HepG2 (cell line): ENCODE measurements around the gene CYP46A1. TPM values are rescaled to one million over a fixed set of nuclear protein-coding genes. Genes with fewer than 3 reads are reported as not detected.
A peak's percentile ranks its signal among the peaks of the same experiment; 100 is the strongest.

Source experiments
- ATAC-seq: fragments of 200-7000 bp; cut with Tn5 transposase; 3 replicates; pipeline ENCODE4 v1.9.1; 2020; ENCODE audit warnings: mild to moderate bottlenecking, moderate library complexity
- BruUV-seq: library from RNA; stranded (reverse); fragments of 400-500 nt; replicated peaks from 2 replicates; lab custom pipeline; 2021; lab: Mats Ljungman, UMichigan
- CTCF ChIA-PET: fragments of 300-600 bp; formaldehyde crosslinking; extraction: SDS; loops from one replicate; lab custom pipeline; 2021; ENCODE audit warnings: low total read pairs, inconsistent platforms, low intra/inter-chr PET ratio; lab: Yijun Ruan, JAX
- POLR2A ChIA-PET: fragments of 350-600 bp; sonication (Branson Sonifier 250); formaldehyde crosslinking; loops from one replicate; lab custom pipeline; 2020; ENCODE audit warnings: antibody characterized with exemption, inconsistent platforms; lab: Yijun Ruan, JAX
- DNase-seq: peaks from one replicate; pipeline ENCODE4 v3.0.0-alpha.2; 2015; ENCODE audit warnings: low spot score
- FAIRE-seq: peaks from 3 replicates; lab custom pipeline; 2011; peaks lifted over from hg19 to GRCh38; lab: Jason Lieb, UNC
- H2AFZ ChIP-seq: one replicate; pipeline ENCODE4 v1.6.1; 2011; ENCODE audit warnings: low read length, inconsistent platforms
- H3K27ac ChIP-seq: fragments of 300-600 bp; 3 replicates; pipeline ENCODE4 v1.8.0; 2011; ENCODE audit warnings: mixed run types, mild to moderate bottlenecking, mixed read lengths, low read length, inconsistent platforms; ENCODE audit not compliant: insufficient read depth; ENCODE audit errors: extremely low read length
- H3K27me3 ChIP-seq, 2 experiments: fragments of 200-600 bp in 1 of 2; 2 replicates in 1 of 2; 3 replicates in 1 of 2; pipeline versions ENCODE4 v1.6.0 to v1.8.0; 2011; ENCODE audit warnings: low read length in 2 of 2, mild to moderate bottlenecking in 2 of 2, moderate library complexity in 2 of 2, inconsistent platforms in 1 of 2; ENCODE audit not compliant: insufficient read depth in 2 of 2, control insufficient read depth in 1 of 2
- H3K36me3 ChIP-seq, 2 experiments: fragments of 200-600 bp in 1 of 2; replicated peaks in 1 of 2; 2 replicates in 1 of 2; 3 replicates in 1 of 2; pipeline versions ENCODE4 v1.5.1 to v1.8.0; 2011; ENCODE audit warnings: low read length in 2 of 2, inconsistent platforms in 1 of 2; ENCODE audit not compliant: insufficient read depth in 2 of 2, control insufficient read depth in 1 of 2
- H3K4me1 ChIP-seq: 2 replicates; pipeline ENCODE4 v1.5.1; 2012; ENCODE audit warnings: low read length, inconsistent platforms; ENCODE audit not compliant: insufficient read depth
- H3K4me2 ChIP-seq: 2 replicates; pipeline ENCODE4 v1.6.0; 2011; ENCODE audit warnings: low read depth, low read length, inconsistent platforms
- H3K4me3 ChIP-seq, 3 experiments: fragments of 200-600 bp in 1 of 3; sonication (generic), shearing (Covaris generic) in 1 of 3; replicated peaks in 1 of 3; 2 replicates each; pipeline ENCODE4 v1.5.1; 2011 to 2016; ENCODE audit warnings: low read length in 3 of 3, inconsistent platforms in 2 of 3, low read depth in 2 of 3, mild to moderate bottlenecking in 2 of 3, control low read depth in 1 of 3, mixed read lengths in 1 of 3; ENCODE audit not compliant: insufficient read depth in 1 of 3
- H3K79me2 ChIP-seq: one replicate; pipeline ENCODE4 v1.6.1; 2011; ENCODE audit warnings: low read length, inconsistent platforms; ENCODE audit not compliant: insufficient read depth
- H3K9ac ChIP-seq: 2 replicates; pipeline ENCODE4 v1.6.0; 2011; ENCODE audit warnings: mild to moderate bottlenecking, low read depth, low read length, inconsistent platforms; ENCODE audit not compliant: insufficient read depth
- H3K9me3 ChIP-seq: 2 replicates; pipeline ENCODE4 v1.5.1; 2012; ENCODE audit warnings: mild to moderate bottlenecking, low read length
- H4K20me1 ChIP-seq: 2 replicates; pipeline ENCODE4 v1.6.0; 2011; ENCODE audit warnings: inconsistent platforms, mild to moderate bottlenecking, low read length, moderate library complexity; ENCODE audit not compliant: insufficient read depth
- CSRNP2 ChIP-seq: sonication (generic); formaldehyde crosslinking; conservative IDR thresholded peaks from 2 replicates; pipeline ENCODE4 v1.8.0; 2022; ENCODE audit warnings: low read depth, missing genetic modification reagents
- DNMT3B ChIP-seq: conservative IDR thresholded peaks from 2 replicates; pipeline ENCODE4 v1.6.1; 2016; ENCODE audit warnings: missing biosample characterization, control low read depth
- MEIS1 ChIP-seq: sonication (generic); formaldehyde crosslinking; IDR thresholded peaks from 2 replicates; pipeline ENCODE4 v1.9.0; 2021; ENCODE audit warnings: mild to moderate bottlenecking, missing genetic modification reagents, moderate library complexity, borderline replicate concordance
- NBN ChIP-seq: fragments of 450-650 bp; conservative IDR thresholded peaks from 2 replicates; pipeline ENCODE4 v1.6.1; 2017
- NFE2 ChIP-seq: sonication (generic); formaldehyde crosslinking; IDR thresholded peaks from 2 replicates; pipeline ENCODE4 v1.4.0; 2020; ENCODE audit warnings: missing genetic modification reagents
- PAWR ChIP-seq: sonication (generic); formaldehyde crosslinking; IDR thresholded peaks from 2 replicates; pipeline ENCODE4 v1.4.0; 2020; ENCODE audit warnings: missing genetic modification reagents, mild to moderate bottlenecking, borderline replicate concordance
- SOX6 ChIP-seq, 2 experiments: fragments of 450-650 bp in 1 of 2; sonication (generic) in 1 of 2; formaldehyde crosslinking in 1 of 2; IDR thresholded peaks; 2 replicates each; pipeline versions ENCODE4 v1.4.0 to v1.6.1; 2017 to 2020; ENCODE audit warnings: antibody characterized with exemption in 1 of 2, mild to moderate bottlenecking in 1 of 2, missing genetic modification reagents in 1 of 2
- TFAP4 ChIP-seq: sonication (generic); IDR thresholded peaks from 2 replicates; pipeline ENCODE4 v1.6.1; 2016; ENCODE audit warnings: low read depth, borderline replicate concordance
- TGIF2 ChIP-seq: IDR thresholded peaks from 2 replicates; pipeline ENCODE4 v1.6.1; 2016; ENCODE audit warnings: control low read depth, missing compliant biosample characterization
- ZFX ChIP-seq: sonication (generic); formaldehyde crosslinking; IDR thresholded peaks from 2 replicates; pipeline ENCODE4 v1.4.0; 2020; ENCODE audit warnings: mild to moderate bottlenecking, low read depth, missing genetic modification reagents, moderate library complexity
- ZNF704 ChIP-seq: sonication (generic); formaldehyde crosslinking; IDR thresholded peaks from 2 replicates; pipeline ENCODE4 v1.8.1; 2023; ENCODE audit warnings: mild to moderate bottlenecking, inconsistent platforms, moderate library complexity, missing genetic modification reagents, borderline replicate concordance
- ZNF784 ChIP-seq: sonication (generic); formaldehyde crosslinking; IDR thresholded peaks from 2 replicates; pipeline ENCODE4 v1.5.1; 2020; ENCODE audit warnings: missing genetic modification reagents, mild to moderate bottlenecking, borderline replicate concordance
- ZSCAN22 ChIP-seq: sonication (generic); formaldehyde crosslinking; IDR thresholded peaks from 2 replicates; pipeline ENCODE4 v1.4.0; 2020; ENCODE audit warnings: mild to moderate bottlenecking, missing genetic modification reagents
- WGBS: methylation state at CpG from one replicate; pipeline ENCODE4 v1.1.6; 2017; ENCODE audit warnings: low lambda C conversion rate; 5-methylcytosine and 5-hydroxymethylcytosine counted together
- in situ Hi-C: cut with HindIII; loops from 2 replicates; pipeline ENCODE4 v1.10.0; 2017; ENCODE audit warnings: low pct_unique_long_range_greater_than_20kb; ENCODE audit not compliant: extremely low pct_ligation_motif_present
- intact Hi-C: fragments of 100-400 bp; cut with micrococcal nuclease; formaldehyde crosslinking; loops from one replicate; pipeline ENCODE4 v1.10.0; 2022; ENCODE audit not compliant: unreplicated experiment
- polyA plus RNA-seq, 8 experiments: library from polyadenylated mRNA; depleted of rRNA in 3 of 8; stranded (reverse) in 7 of 8; unstranded in 1 of 8; fragments of >200 nt; fragmentation: Illumina TruSeq in 4 of 8; extraction: Trizol in 4 of 8; gene quantifications; 2 replicates each; pipeline versions ENCODE4 v1.2.1 to v1.2.3, GENCODE V29; 2011 to 2016; ENCODE audit warnings: low read depth in 4 of 8, missing spikeins in 1 of 8, mixed read lengths in 1 of 8; ENCODE audit not compliant: insufficient read depth in 1 of 8
- total RNA-seq, 5 experiments: library from RNA; depleted of rRNA; stranded (reverse); fragments of >200 nt; fragmentation: Illumina TruSeq; extraction: Trizol; gene quantifications; 2 replicates each; pipeline ENCODE4 v1.2.3, GENCODE V29; 2016; ENCODE audit warnings: low read depth in 1 of 5

The CYP46A1 gene
- total and polyA plus RNA-seq, 2 of the 13 experiments (the other 11 are each of a cell fraction or from before 2014, with no cell fraction given), result not detected

- ChIA-PET CTCF (no interaction called here), POLR2A (no interaction called here)
- peaks cover 5 to 14% of the 10 kb centered on the region in 2 experiments; a peak in 3 of 5 replicates for H3K27me3 ChIP-seq
- peaks cover 16% of the 10 kb centered on the region for H3K4me1 ChIP-seq
- no peak overlapping the region for H3K9ac ChIP-seq
- 40% methylated on average over 5 of the region's 12 CpGs for WGBS
- FAIRE-seq (no peak), ATAC-seq (no peak), DNase-seq (no peak)
- no peaks in the 10 kb centered on the region for H3K79me2 ChIP-seq
- intact Hi-C loops, result no loop called here
- peaks cover 8% of the 10 kb centered on the region; the same call in 1 of the 2 replicates for H3K9me3 ChIP-seq
- no peak overlapping the region for H3K27ac ChIP-seq
- H3K4me2 ChIP-seq, result no peak overlapping the region; the same call in 1 of the 2 replicates
- H4K20me1 ChIP-seq, result no peaks in the 10 kb centered on the region
- no peak overlapping the region for H3K4me3 ChIP-seq
- no peaks in the 10 kb centered on the region for H3K36me3 ChIP-seq
- BruUV-seq, result no TSS peak
- TF ChIP-seq PAWR (no peak), NBN (no peak)
- no peak overlapping the region for H2AFZ ChIP-seq
- in situ Hi-C loops, result loop anchor here (5.0 kb wide), 1 partner anchor 206 kb away; no protein-coding TSS in a partner anchor
Observed at GRCh38 chr14:99681101-99681831, 2.8 kb upstream of the CYP46A1 start.

GRCh38 chr14:99681832-99682148 is 2.3 kb upstream of the CYP46A1 start:
- CTCF ChIA-PET, result interaction anchor here (1.3 kb wide), 1 partner anchor 48 kb away, joined by 3 read pairs; no protein-coding TSS in a partner anchor
- no peak overlapping the region; the same call in 1 of the 2 replicates for H3K4me2 ChIP-seq
- FAIRE-seq, result no peak
- peak; percentile 85 for TF ChIP-seq TFAP4
- no peak for TF ChIP-seq NFE2 (CRISPR knock-in tag)
- TF ChIP-seq ZNF784, result no peak
- no peak for TF ChIP-seq SOX6 (IDR thresholded peaks at IDR 0.05)
- no peak for TF ChIP-seq SOX6 (CRISPR knock-in tag; IDR thresholded peaks at IDR 0.05)
- TF ChIP-seq DNMT3B (CRISPR knock-in tag), result no peak
- no peak for TF ChIP-seq MEIS1
- no peak for TF ChIP-seq ZSCAN22
- TF ChIP-seq TGIF2 (CRISPR knock-in tag), result no peak
- no peak for TF ChIP-seq CSRNP2 (CRISPR knock-in tag)
- TF ChIP-seq ZNF704 (CRISPR knock-in tag), result no peak
- TF ChIP-seq ZFX (CRISPR knock-in tag), result no peak

More at GRCh38 chr14:99681832-99682148, 2.3 kb upstream of the CYP46A1 start:
- H3K4me3 ChIP-seq, result no peak overlapping the region
- POLR2A ChIA-PET, result interaction anchor here (0.7 kb wide), 1 partner anchor 18 kb away, joined by 3 read pairs; no protein-coding TSS in a partner anchor
- 46% methylated on average over 4 of the region's 11 CpGs for WGBS
- peaks cover 16% of the 10 kb centered on the region for H3K4me1 ChIP-seq
- no TSS peak for BruUV-seq
- no peaks in the 10 kb centered on the region for H3K79me2 ChIP-seq
- no peak overlapping the region for H2AFZ ChIP-seq
- H3K9me3 ChIP-seq, result peaks cover 8% of the 10 kb centered on the region; the same call in 1 of the 2 replicates
- in situ Hi-C loops (loop anchor here (5.0 kb wide), 1 partner anchor 206 kb away; no protein-coding TSS in a partner anchor), intact Hi-C loops (no loop called here)
- no peaks in the 10 kb centered on the region for H3K36me3 ChIP-seq
- no peak overlapping the region for H3K27ac ChIP-seq
- H4K20me1 ChIP-seq, result no peaks in the 10 kb centered on the region
- no peak overlapping the region for H3K9ac ChIP-seq
- peaks cover 5 to 16% of the 10 kb centered on the region in 2 experiments; a peak in 3 of 5 replicates for H3K27me3 ChIP-seq
- DNase-seq (no peak), ATAC-seq (no peak)
